SH-SY5Y (cell line): ENCODE results near the gene ZNF782.

Experiments used
- GATA2 ChIP-seq: IDR thresholded peaks from 2 replicates; pipeline ENCODE4 v1.6.1; 2011; ENCODE audit warnings: mild to moderate bottlenecking, low read depth, low read length
- GATA3 ChIP-seq: IDR thresholded peaks from 2 replicates; pipeline ENCODE4 v1.6.1; 2011; ENCODE audit warnings: low read depth, mild to moderate bottlenecking, low read length, moderate library complexity

GRCh38 chr9:96867079-96867804, 12.9 kb upstream of the ZNF782 start:
- TF ChIP-seq GATA2: no peak
- no peak for TF ChIP-seq GATA3
